DMS114 treated with DMSO at 0.1 percent for 48 hours (cell line): ENCODE measurements around the gene RTCB.

Experiments
- DNase-seq: peaks from one replicate; lab custom pipeline; 2025; ENCODE audit not compliant: unreplicated experiment; lab: John Stamatoyannopoulos, UW

The RTCB gene

GRCh38 chr22:32340411-32340810, 71.6 kb downstream of the RTCB start:
- DNase-seq = no peak

DNA sequence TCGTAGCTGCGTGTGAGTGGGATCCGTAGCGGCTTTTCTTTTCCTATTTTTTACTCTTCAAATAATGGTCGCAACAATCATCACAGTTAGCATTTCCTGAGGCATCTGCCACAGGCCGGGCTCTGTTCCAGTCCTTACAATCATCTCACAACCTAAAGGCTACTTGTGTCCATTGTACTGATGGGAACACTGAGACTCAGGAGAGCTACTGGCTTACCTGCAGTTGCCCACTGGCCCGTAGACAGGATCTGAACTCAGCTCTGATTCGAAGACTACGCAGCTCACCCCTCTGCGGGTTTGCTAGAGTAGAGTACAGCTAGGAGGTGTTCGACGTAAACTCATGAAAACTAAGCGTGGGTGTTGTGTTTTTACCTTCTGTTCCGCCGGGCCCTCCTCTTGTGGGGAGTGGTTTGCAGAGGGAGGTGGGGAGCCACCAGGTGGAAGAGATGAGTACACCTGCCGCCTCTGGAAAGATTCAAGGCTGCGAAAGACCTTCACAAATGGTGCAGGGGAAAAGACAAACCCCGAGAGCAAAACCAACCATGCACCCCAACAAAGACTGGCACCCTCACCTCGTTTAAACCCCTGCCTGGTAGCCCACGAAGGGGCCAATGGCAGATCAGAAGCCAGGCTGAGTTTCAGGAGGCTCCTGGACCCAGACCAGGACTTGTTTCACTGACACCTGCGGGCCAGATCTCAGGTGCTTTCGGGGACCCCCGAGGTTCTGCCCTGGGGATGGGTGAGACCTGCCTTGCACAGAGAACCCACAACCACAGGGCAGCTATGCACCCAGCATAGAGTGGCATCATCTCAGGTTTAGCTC, 72.6 kb downstream of the RTCB start:
- DNase-seq = no peak

- DNase-seq = no peak
Measured at GRCh38 chr22:32338757-32339156, 73.3 kb downstream of the RTCB start.
